Prostate gland (tissue), 2 donors: ENCODE measurements around the gene PNLDC1.

Source experiments
- POLR2AphosphoS5 ChIP-seq: sonication (generic); formaldehyde crosslinking; IDR thresholded peaks from one replicate; pipeline ENCODE4 v1.6.1; 2017; ENCODE audit warnings: antibody characterized with exemption
- TF ChIP-seq, protein P1 (sequence below), 4 experiments: fragments of 200-600 bp in 2 of 4; fragments of 450-650 bp in 2 of 4; sonication (generic) in 2 of 4; IDR thresholded peaks; 1 replicate in 3 of 4; 2 replicates in 1 of 4; pipeline ENCODE4 v1.5.1; 2016 to 2019; ENCODE audit warnings: antibody characterized with exemption in 4 of 4, mild to moderate bottlenecking in 2 of 4, moderate library complexity in 2 of 4

DNA sequence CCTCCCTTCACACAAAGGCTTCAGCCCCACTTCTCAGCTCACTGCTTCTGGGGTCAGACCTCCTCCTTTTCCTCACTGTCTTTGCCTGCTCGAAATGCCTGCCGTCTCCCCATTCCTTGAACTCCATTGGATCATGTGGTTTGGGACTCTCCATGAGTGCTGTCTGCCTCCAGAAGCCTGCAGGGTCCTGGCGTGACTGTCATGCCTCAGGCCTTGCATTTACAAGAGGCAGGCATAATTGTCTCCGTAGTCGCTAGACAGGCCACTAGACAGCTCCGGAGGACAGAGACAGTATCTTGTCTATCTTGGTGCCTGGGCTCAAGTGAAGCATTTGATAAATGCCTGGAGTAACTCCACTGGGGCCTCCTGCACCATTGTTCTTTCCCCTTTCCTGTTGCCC, 15.3 kb downstream of the PNLDC1 start:
- TF ChIP-seq, protein P1, sequence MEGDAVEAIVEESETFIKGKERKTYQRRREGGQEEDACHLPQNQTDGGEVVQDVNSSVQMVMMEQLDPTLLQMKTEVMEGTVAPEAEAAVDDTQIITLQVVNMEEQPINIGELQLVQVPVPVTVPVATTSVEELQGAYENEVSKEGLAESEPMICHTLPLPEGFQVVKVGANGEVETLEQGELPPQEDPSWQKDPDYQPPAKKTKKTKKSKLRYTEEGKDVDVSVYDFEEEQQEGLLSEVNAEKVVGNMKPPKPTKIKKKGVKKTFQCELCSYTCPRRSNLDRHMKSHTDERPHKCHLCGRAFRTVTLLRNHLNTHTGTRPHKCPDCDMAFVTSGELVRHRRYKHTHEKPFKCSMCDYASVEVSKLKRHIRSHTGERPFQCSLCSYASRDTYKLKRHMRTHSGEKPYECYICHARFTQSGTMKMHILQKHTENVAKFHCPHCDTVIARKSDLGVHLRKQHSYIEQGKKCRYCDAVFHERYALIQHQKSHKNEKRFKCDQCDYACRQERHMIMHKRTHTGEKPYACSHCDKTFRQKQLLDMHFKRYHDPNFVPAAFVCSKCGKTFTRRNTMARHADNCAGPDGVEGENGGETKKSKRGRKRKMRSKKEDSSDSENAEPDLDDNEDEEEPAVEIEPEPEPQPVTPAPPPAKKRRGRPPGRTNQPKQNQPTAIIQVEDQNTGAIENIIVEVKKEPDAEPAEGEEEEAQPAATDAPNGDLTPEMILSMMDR (IDR thresholded peaks at IDR 0.05) = no peak
- no peak for TF ChIP-seq POLR2AphosphoS5
